PC-3 (cell line): Measurements from ENCODE around the gene ATP8A2.

Experiments used
- CTCF ChIP-seq: fragments of 300-600 bp; sonication (generic); conservative IDR thresholded peaks from 2 replicates; pipeline ENCODE4 v1.5.1; 2017; ENCODE audit warnings: antibody characterized with exemption, low read depth, mild to moderate bottlenecking, low read length
- EZH2 ChIP-seq: fragments of 300-600 bp; sonication (generic); IDR thresholded peaks from one replicate; pipeline ENCODE4 v1.6.1; 2017; ENCODE audit warnings: antibody characterized with exemption, mild to moderate bottlenecking, low read length; ENCODE audit not compliant: unreplicated experiment

GRCh38 chr13:25674371-25674770, 302.6 kb downstream of the ATP8A2 start:
- TF ChIP-seq CTCF (no peak), EZH2 (no peak)
